ENCODE data around the gene TRIM15. TPM values are rescaled to one million over a fixed set of nuclear protein-coding genes. Genes with fewer than 3 reads are reported as not detected.

Gene TRIM15
- total RNA-seq, 1 experiment from 2014 or later, result 0.20 TPM

GRCh38 chr6:30168741-30169140 lies 5.4 kb downstream of the TRIM15 start:
- H3K4me3 Mint-ChIP-seq, result no peak overlapping the region
- H3K4me1 Mint-ChIP-seq, result peaks cover 8% of the 10 kb centered on the region in 2 experiments
- no peak overlapping the region for H2AK5ac ChIP-seq (ENCODE audit: insufficient read length, low read length)
- no peak overlapping the region for H2BK5ac ChIP-seq (ENCODE audit: insufficient read length, low read length)
- H3K23me2 ChIP-seq (ENCODE audit: insufficient read length, low read depth, low read length, poor library complexity, severe bottlenecking), result peaks cover 9% of the 10 kb centered on the region
- no peak overlapping the region for H3K23ac ChIP-seq (ENCODE audit: insufficient read length, low read depth, low read length)
- H4K91ac ChIP-seq (ENCODE audit: insufficient read length, low read depth, low read length), result no peak overlapping the region
- H3K18ac ChIP-seq (ENCODE audit: insufficient read length, low read depth, low read length), result no peak overlapping the region
- peaks cover 0 to 3% of the 10 kb centered on the region in 2 experiments; a peak in 1 of 5 replicates for H3K9me3 Mint-ChIP-seq
- H2BK20ac ChIP-seq (ENCODE audit: low read depth, low read length, poor library complexity, severe bottlenecking), result no peak overlapping the region
- no peaks in the 10 kb centered on the region for H3K9me3 ChIP-seq (ENCODE audit: control insufficient read depth, low read depth, low read length)
- H4K20me1 ChIP-seq (ENCODE audit: control insufficient read depth, insufficient read depth, insufficient read length), result no peaks in the 10 kb centered on the region
- no peak overlapping the region for H2AFZ ChIP-seq (ENCODE audit: low read length)
- peaks cover 6% of the 10 kb centered on the region; the same call in 1 of the 2 replicates for H3K27me3 ChIP-seq (ENCODE audit: insufficient read depth, low read length)
- TF ChIP-seq, protein P1, sequence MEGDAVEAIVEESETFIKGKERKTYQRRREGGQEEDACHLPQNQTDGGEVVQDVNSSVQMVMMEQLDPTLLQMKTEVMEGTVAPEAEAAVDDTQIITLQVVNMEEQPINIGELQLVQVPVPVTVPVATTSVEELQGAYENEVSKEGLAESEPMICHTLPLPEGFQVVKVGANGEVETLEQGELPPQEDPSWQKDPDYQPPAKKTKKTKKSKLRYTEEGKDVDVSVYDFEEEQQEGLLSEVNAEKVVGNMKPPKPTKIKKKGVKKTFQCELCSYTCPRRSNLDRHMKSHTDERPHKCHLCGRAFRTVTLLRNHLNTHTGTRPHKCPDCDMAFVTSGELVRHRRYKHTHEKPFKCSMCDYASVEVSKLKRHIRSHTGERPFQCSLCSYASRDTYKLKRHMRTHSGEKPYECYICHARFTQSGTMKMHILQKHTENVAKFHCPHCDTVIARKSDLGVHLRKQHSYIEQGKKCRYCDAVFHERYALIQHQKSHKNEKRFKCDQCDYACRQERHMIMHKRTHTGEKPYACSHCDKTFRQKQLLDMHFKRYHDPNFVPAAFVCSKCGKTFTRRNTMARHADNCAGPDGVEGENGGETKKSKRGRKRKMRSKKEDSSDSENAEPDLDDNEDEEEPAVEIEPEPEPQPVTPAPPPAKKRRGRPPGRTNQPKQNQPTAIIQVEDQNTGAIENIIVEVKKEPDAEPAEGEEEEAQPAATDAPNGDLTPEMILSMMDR (conservative IDR thresholded peaks at IDR 0.05), result no peak
- no peak overlapping the region for H2BK12ac ChIP-seq (ENCODE audit: insufficient read length, low read depth, low read length)
- no peak overlapping the region for H4K8ac ChIP-seq (replicated peaks; ENCODE audit: insufficient read length, low read depth, low read length)
- H3K79me2 ChIP-seq (ENCODE audit: insufficient read depth, low read length), result no peaks in the 10 kb centered on the region
- no peak overlapping the region for H2BK120ac ChIP-seq (ENCODE audit: low read depth, low read length, poor library complexity, severe bottlenecking)
- no peak overlapping the region for H3K27ac ChIP-seq (ENCODE audit: insufficient read length, low read depth, low read length)
- no peaks in the 10 kb centered on the region for H3K4me1 ChIP-seq (ENCODE audit: insufficient read depth, low read length)
- no peaks in the 10 kb centered on the region for H3K36me3 Mint-ChIP-seq (ENCODE audit: insufficient read depth in 1 of 3, low read depth in 3 of 3)
- no peak overlapping the region for H3K56ac ChIP-seq (ENCODE audit: insufficient read length, low read depth, low read length)
- H3K4ac ChIP-seq (ENCODE audit: low read depth, low read length), result no peak overlapping the region
- H3K9ac ChIP-seq (ENCODE audit: extremely low read depth, insufficient read length, low read length), result no peak overlapping the region
- H3K79me1 ChIP-seq (ENCODE audit: insufficient read depth, low read depth, low read length, poor library complexity, severe bottlenecking), result no peaks in the 10 kb centered on the region
- no peak overlapping the region for H3T11ph ChIP-seq (ENCODE audit: low read length)
- no peak overlapping the region for H3K14ac ChIP-seq (ENCODE audit: insufficient read depth, low read length)
- no peak overlapping the region for H3K4me2 ChIP-seq (ENCODE audit: insufficient read depth, insufficient read length, low read length)
- peaks cover 76% of the 10 kb centered on the region for H3K27me3 Mint-ChIP-seq (ENCODE audit: low read depth)
- no peak overlapping the region for H2BK15ac ChIP-seq (ENCODE audit: low read depth, low read length)
- H4K5ac ChIP-seq (ENCODE audit: insufficient read length, low read depth, low read length), result no peak overlapping the region
- no CpG with 5 or more reads among the region's 1 CpG for WGBS (ENCODE audit: extremely low coverage, insufficient read length, low lambda C conversion rate)
- no peak overlapping the region for H3K27ac Mint-ChIP-seq
- DNase-seq, result no peak

Data from H9 (cell line).